ENCODE measurements around the gene ING4.

ING4 gene

DNA sequence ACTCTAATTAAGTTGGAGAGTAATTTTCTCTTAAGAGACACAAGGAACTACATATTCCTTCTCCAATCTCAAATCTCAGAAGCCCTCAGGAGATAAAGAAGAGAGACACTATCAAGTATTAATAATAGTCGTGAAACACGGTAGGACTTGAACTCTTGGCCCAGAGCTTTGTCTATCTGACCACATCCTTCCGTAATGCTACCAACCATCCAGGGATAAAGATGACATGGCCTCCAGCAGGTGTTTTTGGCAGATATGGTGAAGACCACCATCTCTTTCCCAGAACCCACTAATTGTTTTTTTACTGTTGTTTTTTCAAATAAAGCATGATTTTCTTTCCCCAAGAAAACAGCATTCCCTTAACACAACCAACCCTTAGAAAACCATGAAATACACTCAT is 22.9 kb upstream of the ING4 start:
- DNase-seq = no peak

DNA sequence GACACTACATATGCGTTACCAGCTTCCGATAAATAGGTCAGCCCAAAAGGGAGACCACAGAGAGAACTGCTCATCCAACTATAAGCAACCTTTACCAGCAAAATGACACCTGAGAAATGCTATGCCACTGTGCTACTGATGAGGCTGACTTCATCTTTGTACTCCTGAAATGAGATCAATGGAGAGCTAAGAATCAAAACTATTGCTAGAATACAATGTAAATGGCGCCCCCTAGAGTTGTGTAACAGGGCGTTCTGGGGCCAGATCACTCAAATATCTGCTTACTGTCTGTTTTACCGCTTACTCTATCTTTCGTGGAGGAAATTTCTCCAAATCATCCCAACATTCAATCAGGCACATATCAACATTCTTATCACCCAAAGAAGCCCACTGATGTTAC is 21.7 kb upstream of the ING4 start:
- DNase-seq = no peak

DNA sequence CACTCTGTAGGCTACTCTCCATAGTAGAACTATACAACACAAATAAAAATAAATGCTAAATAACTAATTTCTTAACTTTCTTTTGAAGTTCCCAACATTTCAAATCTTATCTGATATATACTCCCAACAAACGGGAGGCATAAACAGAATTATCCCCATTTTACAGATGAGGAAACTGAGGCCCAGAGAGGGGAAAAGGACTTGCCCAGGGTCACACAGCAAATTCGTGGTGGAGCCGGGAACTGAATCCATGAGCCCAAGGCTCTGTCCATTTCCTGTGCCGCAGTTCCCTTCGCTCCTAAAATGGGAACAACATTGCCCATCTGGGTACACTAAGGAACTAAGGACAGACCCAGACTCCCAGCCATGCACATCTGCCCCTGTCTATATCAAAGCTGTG is 14.0 kb upstream of the ING4 start:
- DNase-seq = no peak

DNA sequence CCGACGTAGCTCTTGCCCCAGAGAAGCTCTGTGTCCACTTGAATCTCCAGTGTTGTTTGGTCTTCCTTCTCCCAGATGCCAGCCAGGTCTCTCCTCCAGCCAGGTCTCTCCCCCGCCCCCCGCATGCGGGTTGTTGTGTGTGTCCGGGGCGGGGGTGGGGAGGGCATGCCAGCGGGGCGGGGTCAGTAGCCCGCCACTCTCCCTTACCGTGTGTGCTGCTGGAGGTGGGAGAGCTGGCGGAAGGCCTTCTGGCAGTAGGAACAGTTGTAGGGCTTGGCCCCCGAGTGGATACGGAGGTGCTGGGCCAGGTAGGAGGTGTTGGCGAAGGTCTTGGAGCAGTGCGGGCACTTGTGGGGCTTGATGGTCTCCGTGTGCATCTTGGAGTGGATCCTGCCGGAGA is 9.2 kb upstream of the ING4 start:
- no peak for DNase-seq

DNA sequence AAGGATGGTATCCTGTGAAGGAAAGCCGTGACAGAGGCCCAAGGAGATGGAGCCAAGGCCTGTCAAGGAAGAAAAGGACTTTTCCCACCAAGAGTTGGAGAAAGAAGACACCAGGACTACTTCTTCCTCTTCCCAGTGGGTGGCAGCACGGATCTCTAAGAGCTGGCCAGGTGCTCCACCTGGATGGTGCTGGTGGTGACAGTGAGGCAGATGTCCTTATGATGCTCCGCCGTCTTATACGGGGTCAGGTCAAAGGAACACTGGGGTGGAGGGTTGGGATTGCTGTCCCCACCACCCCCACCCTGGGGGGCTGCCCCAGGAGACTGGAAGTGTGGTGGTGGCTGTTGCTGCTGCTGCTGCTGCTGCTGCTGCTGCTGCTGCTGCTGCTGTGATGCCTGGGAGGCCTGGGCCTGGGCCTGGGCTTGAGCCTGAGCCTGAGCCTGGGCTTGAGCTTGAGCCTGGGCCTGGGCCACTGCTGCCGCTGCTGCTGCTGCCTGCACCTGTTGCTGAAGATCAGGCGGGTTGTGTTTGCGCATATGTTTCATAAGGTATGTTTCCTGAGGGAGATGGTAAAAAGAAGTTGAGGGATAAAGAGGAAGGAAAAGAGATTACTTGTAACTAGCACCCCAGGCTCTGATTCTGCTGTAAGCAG is 4.8 kb upstream of the ING4 start:
- DNase-seq = no peak

DNA sequence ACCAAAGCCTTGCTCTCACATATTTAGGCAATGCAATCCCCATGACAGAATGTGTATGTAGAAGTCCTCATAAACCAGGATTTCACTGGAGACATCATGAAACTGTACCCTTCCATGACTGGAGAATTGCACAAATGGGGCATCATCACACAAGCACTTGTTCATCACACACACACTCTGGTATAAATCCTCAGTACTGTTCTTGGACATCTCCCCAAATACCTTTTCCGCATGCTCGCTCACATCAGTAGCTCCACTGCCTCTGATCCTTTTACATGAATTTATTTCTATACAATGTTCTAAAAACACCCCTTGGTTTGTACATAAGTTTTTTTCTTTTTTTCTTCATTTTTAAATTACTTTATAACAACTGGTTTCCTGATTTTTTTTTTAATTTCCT is 3.3 kb upstream of the ING4 start:
- no peak for DNase-seq

DNA sequence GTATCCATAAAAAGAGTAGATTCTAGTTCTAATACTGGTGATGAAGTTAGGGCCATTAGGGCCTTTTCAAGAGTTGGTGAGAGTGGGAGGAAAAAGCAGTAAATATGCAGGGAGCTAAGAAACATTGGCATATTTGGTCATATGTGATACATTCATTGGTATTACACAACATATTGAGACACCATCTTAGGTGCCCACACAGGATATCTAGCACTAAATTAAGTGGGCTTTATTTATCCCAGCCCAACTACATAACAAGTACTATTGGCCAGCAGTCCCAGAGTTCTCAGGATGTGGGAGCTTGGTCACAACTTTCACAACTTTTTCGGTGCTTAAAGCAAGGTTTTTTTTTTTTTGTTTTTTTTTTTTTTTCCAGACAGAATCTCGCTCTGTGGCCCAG is 2.0 kb upstream of the ING4 start:
- no peak for DNase-seq

DNA sequence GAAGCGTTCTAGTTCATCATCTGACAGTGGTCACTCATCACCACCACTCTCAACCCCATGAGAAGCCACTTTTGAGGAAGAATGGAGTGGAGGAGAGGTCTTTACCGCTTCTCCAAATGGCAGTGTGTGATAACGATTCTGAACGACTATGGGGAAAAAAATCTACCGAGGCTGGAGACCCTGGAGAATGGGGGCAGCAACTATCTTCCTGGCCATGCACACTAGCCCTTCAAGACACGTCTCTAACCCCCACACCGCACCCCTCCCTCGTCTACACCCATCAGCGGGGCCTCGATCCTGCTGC is 365 bp downstream of the ING4 start:
- no peak for DNase-seq

DNA sequence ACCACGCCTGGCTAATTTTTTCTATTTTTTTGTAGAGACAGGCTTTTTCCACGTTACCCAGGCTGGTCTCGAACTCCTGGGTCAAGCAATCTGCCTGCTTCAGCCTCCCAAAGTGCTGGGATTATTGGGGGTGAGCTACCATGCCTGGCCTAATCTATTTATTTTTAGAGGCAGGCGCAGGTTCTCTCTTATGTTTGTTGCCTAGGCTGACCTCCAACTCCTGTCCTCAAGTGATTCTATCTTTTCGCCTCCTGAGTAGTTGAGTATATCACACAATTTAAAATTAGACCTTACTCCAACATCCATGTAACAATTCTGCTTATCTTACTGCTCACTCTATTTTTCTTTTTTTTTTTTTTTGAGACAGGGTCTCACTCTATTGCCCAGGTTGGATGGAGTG is 8.9 kb downstream of the ING4 start:
- DNase-seq = no peak

DNA sequence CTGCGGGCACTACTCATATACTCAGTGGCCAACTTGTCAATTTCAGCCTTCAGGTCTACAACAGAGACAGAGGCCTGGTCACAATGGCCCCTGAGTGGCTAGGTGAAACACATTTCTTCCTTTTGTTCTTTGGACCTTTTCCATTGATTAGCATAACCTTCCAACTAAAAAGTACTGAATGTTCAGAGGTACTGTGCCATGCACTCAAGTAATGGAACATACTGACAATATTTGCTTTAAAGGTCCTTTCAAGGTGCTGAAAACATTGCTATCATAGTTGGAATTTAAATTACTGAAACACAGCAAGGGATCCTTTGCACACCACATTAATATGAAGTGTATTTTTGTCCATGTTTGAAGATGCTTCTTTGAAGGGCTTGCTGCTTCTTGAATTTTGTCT is 9.6 kb downstream of the ING4 start:
- no peak for DNase-seq

DNA sequence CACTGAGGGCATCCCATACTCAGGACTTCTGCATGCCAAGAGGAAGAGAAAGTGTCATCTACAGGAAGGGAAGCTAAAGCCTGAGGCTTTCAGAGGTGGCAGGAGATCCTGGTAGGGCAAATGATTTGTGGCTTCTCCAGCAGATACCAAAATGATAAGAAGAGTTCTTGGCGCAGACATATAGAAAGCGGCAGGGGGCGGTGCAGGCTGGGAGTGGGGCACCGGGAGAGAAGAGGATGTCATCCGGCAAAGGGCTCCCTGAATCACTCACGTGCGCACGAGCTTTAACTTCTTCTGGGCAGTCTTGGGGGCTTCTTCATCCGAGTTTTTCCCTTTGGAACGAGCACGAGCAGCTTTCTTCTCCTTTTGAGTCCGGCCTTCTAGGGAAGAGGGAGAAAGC is 10.5 kb downstream of the ING4 start:
- no peak for DNase-seq

DNA sequence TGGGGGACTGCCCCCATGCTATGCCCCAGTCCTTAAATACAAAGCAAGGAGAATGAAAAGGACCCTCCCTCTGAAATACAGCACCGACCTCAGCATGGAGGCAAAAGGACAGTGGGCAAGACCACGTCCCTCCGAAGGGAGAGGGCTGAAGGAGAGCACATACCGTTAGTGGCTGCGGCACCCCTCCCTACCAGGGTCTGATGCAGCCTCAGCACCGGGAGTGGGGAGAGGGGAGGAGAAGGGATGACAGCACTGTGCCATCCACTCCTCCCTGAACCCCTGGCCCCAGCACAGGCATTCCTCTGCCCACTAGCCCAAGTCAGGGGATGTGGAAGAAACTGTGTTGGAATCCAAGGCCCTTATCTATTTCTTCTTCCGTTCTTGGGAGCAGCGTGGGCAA is 12.1 kb downstream of the ING4 start:
- DNase-seq = no peak

DNA sequence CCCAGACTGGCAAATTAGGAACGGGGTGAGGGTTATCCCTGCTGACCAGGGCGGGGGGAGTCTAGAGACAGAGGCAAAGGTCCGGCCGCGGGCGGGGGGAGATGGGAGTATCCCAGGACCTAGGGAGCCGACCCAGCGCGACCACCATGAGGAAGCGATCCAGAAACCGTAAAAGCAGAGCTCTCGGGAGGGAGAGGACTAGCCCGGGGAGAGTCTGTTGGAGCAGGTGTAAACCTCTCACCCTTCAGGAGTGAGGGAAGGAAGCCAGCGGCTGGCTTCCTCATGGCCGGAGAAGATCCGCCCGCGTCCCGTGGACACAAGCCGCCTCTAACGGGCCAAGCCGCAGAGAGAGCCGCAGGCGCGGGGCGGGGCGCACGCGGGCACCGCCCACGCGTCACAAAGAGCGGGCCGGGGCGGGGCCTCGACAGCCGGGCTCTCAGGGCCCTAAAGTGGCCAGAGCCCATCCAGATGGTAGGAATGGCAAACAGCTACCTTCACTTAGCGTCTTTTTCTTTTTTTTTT is 15.8 kb downstream of the ING4 start, which contains the start of gene ACRBP:
Gene ACRBP (minus strand): TSS at position 350 of the 522 bp plus-strand sequence. CDS start 66 bp downstream, at position 284.
- no peak for DNase-seq

DNA sequence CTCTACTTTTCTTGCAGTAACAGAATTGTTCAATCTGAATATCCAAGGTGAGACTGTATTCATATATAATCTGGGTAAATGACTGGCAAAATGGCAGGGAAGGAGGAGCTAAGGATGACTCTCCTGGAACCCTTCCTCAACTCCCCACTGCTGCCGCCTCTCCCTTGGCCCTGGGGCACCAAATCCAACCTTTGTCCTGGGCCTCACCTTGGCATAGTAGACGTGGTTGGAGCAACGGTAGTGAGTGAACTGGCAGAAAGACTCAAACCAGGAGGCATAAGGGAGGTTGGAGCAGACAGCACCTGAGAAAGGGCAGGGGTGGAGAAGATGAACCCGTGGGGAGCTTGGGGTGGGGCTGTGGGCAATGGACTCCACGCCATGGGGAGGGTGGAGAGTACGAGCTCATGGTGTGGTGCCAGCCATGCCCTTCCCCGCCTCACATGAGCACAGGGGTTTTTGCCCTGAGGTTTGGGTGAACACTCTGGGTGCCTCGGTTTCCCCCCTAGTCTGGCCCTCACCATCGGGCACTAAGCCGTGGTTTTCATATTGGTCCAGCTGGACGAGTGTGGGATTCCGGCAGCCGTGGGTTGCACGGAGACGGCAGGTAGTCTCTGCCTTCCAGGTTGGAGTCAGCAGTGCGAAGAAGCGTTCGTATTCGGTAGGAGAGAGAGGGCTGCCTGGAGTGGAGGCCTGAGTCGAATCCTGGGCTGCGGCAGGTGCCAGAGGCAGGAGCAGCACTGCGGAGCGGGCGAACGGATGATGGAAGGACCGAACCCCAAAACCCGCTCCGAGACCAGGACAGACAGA is 16.4 kb downstream of the ING4 start:
- DNase-seq = no peak

DNA sequence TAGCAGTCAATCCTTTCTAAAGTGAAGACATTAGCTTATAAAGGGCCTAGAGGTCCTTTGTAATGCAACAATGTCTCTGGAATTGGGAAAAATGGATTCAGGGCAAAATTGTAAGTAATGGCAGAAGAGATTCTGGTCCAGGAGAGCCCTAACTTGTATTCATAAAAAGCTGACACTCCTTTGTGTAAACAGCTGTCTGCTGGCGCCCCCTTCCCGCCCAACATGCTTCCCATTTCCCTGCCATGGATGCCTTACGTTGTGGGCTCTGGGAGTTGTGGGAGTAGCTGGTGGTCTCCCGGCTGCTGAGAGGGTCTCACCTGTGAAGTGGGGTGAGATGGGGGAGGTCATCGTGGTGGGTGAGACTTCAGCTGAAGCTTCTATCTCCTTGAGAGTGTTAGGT is 18.0 kb downstream of the ING4 start:
- DNase-seq = no peak

DNA sequence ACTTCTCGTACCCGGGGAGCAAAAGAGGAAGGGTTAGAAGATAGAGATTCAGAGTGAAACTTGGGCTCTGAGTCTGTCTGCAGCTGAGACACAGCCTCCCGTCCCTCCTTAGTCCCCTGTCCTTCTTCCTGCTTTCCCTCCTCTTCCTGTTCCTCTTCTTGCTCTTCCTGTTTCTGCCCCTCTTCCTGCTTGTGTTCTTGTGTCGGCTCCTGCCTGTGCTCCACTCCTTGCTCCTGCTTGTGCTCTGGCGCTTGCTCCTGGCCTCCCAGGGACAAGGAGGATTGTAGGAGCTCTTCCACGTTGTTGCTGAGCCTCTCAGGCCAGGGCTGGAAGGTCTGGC is 18.7 kb downstream of the ING4 start:
- no peak for DNase-seq

DNA sequence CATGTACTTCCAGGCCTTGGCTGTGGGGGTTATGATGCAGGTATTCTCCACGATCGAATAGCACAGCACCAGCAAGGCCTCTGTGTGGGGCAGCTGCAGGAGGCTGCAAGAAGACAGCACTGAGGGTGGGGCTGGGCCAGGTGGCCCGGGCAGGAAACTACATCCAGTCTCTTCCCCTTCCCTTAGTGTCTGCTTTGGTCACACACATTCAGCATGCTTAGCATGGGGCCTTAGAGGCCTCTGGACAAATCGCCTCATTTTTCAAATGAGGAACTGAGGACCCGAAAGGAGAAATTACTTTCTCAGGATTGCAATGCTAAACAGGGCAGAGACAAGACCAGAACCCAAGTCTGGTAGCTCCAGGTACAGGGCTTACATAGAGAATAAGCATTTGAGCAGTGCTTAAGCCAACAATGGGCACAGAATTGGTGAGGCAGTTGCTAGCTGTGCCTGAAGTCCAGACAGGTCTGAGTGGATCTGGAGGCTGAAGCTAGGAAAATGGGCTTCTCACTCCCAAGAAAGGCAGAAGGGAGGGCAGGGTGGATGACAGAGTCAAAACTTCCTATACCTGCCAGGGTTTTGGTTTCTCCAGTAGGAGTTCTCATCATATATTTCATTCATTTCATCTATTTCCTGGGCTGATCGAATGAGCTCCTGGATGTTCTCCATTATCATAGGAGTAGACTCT is 19.2 kb downstream of the ING4 start:
- no peak for DNase-seq

DNA sequence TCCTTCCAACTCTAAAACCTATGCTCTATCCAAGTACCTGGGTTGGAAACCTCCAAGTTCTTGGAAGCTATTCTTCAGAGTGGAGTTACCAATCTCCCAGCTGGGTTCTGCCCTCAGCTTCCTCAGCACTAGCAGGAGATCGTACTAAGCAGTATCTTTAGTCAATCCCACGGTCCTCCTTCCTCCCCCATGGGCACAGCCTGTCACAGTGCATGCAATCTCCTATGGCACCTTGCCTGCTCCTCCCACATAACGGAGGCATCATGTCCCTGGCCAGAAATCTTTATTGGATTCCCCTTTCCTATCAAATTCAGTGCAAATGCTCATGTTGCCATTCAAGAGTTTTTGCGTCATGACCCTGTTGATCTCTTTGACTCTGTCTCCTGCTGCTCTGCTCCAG is 21.8 kb downstream of the ING4 start:
- DNase-seq = no peak

DNA sequence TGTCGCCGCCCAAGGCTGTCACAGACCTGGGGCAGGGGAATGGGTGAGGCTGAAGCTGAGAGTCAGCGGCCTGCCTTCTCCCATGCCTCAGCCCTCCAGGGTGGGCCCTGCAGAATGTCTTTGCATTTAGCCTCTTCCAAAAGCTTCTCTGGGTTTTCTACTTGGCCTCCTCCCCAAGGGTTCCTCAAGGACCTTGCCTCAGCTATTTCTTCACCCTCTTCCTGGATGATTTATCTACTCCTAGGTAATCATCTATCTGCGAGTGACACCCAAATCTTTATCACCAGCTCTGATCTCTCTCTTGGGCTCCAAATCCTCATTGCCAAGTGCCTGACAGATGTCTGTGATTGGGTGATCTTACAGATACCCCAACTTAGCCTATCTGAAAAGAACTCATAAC is 22.4 kb downstream of the ING4 start:
- no peak for DNase-seq

DNA sequence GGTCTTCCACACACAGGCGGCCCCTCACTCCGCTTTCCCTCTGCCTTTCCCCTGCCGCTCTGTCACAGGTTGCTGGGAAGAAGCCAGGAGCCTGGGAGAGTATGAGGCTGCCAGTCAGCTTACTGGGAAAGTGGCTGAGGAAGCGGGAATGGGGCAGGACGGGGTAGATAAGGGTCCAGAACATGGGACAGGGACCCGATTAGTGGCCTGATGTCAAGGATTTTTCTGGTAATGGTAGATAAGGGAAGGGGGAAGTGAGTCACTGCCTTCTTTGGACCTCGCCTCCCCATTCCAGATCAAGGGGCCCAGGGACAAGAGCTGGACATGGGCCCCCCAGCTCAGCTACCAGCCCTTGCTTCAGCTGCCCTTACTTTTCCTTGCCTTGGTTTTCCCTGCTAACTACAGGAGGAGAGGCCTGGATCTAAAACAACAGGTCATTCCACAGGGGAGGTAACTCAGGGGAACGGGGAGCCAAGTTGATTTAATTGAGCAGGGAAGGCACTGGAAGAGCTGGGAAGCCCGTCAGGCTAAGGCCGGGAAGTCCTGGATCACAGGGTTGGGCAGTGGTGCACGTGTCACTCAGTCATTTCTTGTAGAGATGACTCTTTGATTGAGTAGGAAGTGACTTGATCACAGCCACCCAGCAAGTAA is 23.6 kb downstream of the ING4 start:
- DNase-seq = no peak

DNA sequence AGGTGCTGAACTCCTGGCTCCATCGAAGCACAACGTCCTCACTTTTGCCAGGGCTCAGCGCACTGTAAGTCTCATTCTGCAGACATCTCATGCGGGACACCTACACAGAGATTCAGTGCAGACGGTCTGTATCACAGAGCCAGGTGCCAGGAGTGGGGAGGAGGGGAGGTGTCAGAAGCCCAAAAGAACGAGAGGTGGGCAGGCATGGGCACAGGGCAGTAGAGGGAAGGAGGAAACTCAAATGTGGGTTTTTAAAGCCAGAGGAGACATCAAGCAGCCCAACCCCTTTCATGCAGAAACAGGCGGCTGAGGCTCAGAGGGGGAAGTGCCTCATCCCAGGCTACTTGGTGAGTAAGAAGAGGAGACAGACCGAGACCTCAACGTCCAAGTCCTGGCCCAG is 24.6 kb downstream of the ING4 start:
- DNase-seq = no peak

DNA sequence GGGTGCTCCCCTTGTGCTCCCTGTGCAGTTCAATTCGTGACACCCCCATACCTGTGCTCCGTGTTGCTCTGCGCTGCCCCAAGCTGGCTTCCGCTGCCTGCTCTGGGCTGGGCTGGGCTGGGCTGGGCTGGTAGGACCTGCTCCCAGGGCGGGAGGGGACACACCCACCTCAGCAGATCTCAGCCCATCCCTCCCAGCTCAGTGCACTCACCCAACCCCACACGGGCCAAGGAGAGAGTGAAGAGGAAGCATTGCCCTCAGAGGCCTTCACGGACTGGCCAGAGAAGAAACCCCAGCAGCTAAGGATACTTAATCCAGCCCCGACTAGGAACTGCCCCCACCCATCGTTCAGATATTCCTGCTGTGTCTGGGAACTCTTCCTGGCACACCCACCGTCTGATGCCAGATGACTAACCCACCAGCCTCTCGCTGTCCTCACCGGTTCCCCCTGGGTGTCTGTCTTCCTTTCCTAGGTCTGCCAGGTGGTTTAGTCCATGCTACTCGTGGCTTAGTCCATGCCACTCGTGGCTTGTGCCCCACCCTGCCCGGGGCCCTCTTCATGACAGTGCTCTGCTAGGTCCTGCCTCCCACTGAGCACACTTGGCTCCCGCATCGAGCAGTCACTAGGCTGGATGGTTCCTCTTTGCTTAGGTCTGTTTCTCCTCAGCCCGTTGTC is 26.9 kb downstream of the ING4 start, which contains the start of gene LPAR5:
Gene LPAR5 (minus strand): TSS at position 104 of the 676 bp plus-strand sequence. CDS start 14,711 bp downstream, outside the sequence.
- no peak for DNase-seq

DNA sequence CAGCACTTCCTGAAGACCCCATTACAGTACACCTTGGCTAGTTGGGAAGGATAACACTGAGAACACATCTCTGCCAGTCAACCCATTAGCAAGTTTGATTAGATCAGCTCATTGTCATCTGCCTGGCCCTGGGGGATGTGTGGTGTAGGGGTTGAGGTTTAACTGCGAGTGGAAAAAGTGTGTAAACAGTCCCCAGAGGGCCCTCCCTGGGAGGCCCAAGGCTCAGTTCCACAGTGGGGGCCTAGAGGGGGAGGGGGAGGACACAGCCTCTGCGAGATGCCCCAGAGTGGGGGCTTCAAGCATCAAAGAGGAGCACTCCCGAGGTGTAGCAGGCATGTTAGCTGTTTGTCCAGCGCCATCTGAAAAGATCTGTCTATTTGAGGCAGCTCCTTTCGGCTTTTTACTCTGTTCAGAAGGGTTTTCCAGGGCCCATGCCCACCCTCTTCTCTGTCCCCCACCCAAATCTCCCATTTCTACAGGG is 27.5 kb downstream of the ING4 start:
- DNase-seq = no peak

Measured in SHP77 (cell line).